Stimulated activated CD8-positive, alpha-beta memory T cell treated with anti-CD3 and anti-CD28 coated beads, Interleukin-12 subunit alpha, Interleukin-12 subunit beta, amount 100 ng/mL, for 24 hours (primary cell): ENCODE results near the gene FABP1.

Source experiments
- DNase-seq: peaks from one replicate; pipeline ENCODE4 v3.0.0-alpha.2; 2020; ENCODE audit errors: extremely low read depth

The FABP1 gene

GRCh38 chr2:88137833-88138232, 10.0 kb upstream of the FABP1 start:
- no peak for DNase-seq

GRCh38 chr2:88136817-88137216, 9.0 kb upstream of the FABP1 start:
- DNase-seq, result no peak

DNA sequence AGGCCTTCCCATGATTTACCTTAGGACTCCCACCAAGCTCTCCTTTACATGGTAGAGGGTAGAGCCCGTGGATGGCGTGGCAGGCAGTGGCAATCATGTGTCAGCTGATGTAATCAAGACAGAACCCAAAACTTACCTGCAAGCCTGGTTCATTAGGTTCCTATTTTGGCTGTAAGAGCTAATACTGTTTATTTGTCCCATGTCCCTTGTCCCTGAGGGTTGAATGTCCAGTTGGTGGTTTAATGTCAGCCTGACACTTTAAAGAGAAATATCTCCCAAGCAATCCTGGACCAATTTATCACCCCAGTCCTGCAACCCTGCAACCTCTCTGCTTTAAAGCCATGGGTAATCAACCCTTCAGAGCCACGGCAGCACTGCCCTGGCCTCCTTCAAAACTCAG, 6.0 kb upstream of the FABP1 start:
- no peak for DNase-seq

DNA sequence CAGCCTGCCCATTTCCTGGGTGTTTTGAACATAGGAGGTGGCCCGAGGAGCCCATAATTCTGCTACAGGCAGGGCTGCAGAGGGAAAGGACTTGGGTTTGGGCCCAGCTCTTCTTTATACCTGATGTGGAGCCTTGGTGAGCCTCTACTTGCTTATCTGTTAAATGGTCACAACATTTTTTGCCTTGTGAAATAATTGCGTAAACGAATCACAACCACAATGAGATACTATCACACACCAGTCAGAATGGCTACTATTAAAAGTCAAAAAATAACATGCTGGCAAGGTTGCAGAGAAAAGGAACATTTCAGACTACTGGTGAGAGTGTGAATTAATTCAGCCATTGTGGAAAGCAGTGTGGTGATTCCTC, 4.1 kb upstream of the FABP1 start:
- DNase-seq, result no peak

DNA sequence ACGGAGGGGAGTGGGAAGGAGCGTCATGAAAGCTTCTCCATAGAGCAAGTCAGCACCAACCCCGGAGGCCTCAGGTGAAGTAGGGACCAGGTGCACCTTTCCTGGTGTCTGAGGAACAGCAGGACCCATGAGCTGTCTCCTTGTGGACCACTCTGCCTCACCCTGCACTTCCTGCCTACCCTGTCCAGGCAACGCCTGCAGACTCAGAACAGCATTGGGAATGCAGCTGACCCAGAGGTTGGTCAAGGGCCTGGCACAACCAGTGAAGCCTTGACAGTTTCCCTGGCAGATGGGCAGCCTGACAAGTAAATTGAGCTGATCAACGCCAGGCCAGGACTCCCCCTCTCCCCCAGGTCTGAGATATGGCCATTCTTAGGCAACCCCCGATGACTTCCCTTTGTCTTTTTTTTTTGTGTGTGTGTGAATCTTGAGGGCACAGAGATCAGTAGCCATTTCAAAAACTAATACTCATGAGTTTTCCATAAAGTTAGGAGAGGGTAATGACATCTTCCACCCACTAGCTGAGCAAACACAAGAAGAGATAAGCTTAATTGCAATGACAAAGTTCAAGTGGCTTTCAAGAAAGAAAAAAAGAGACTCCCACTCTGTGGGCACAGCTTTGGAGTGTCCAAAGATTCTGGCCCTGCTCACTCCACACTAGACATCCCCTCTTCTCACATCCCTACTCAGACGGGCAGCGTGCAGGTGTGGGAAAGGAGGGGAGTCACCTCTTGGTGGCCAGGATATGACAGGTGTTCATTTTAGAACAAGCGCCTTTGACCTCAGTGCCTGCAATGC, 3.5 kb upstream of the FABP1 start:
- DNase-seq, result no peak

DNA sequence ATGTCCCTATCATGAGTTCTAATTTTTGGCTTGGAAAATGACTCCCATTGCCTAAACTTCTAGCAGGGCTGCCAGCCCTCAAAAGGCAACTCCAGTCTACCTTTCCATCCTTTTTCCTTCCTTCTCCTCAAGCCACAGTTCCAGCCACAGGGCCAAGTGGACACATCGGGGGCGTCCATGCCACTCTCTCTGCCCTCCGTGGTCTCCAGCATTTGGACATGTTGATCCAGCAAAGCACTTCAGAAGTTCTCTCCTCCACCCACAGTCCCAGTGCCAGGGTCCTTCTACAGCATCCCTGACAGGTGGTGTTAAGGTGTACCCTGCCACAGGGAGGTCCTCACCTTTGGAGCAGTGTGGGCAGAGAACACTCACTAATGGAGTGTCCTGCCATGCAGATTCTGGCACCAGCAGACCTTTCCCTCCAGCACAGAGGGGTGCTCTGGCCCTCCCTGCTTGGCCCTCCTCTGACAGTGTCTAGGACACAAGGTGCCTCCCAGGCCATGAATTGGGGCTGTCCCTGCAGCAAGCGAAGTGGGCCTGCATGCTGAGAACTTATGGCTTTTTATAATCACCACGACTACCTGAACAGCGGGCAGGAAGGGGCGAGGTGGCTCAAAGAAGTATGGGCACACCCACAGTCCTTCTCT, 1.6 kb upstream of the FABP1 start:
- no peak for DNase-seq

- no peak for DNase-seq
Observed at GRCh38 chr2:88128654-88129312, 921 bp upstream of the FABP1 start.

GRCh38 chr2:88127638-88127887, 299 bp downstream of the FABP1 start:
- DNase-seq, result no peak

GRCh38 chr2:88126772-88127637, 857 bp downstream of the FABP1 start:
- no peak for DNase-seq

DNA sequence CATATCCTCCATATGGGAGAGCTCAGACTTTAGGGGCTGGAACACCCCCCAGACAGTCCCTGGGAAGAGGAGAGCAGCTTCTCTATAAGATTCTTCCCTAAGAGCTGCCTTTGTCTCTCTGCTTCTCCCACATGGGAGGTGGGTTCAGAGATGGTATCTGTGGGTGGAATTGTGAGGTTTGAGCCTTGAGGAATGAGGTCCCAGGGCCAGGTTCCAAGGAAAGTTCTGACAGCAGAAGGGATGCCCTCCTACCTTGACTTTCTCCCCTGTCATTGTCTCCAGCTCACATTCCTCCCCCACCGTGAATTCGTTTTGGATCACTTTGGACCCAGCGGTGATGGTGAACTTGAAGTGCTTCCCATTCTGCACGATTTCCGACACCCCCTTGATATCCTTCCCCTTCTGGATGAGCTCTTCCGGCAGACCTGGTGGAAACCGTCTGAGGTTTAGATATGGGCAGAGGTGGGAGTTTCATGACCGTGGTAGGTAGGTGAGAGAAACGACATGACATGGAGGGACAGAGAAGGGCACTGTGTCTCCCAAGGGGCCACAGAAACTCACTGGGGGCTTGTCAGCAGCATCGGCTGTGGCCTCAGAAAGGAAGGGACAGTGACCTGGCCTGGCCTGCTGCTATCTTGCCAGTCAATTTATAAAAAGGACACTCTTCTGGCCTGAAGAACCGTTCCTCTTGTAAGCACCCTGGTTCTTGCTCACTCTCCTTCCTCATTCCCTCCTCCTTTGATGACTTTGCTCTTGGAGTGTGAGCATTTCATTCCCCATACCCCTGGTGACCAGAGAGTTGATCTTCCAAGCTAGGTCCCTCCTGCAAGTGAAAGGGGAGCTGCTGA, 1.7 kb downstream of the FABP1 start:
- no peak for DNase-seq

GRCh38 chr2:88125344-88125923, 2.4 kb downstream of the FABP1 start:
- DNase-seq, result no peak

DNA sequence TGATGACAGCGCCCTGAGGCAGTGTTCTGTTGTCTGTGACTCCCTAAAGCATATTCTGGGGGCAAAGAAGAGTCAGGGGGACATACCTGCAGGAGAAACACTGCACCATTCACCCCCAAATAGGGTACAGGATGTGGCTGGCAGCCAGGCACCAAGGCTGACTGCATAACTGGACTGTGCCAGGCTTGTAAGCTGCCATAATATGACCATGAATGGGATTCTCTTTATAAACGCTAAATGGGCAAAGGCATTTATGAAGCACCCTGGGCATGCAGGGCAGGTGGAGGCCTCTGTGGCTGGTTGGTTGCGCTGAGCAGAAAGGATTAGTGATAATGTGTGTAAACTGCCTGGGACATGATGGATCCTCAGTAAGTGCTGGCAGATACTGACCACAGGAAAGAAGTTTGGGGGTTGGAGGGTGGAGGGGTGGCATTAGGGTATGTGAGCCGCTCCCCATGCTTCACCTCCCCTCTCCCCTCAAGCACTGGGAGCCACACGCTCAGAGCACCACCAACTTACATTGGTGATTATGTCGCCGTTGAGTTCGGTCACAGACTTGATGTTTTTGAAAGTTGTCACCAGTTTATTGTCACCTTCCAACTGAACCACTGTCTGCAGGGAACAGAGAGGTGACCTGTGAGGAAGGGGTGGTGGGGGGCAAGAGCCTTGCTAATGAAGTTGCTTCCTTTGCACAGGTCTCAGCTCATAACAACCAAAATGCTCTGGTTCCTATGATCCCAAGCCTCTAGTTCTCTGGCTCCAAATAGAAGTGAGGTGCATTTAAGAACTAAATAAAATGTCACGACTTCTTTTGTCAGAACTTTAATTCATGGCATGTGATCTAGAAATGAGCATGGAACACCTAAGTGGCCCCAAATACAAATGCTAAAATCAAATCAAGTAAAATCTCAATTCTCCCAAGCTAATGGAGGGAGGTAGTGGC, 3.6 kb downstream of the FABP1 start:
- DNase-seq, result no peak

DNA sequence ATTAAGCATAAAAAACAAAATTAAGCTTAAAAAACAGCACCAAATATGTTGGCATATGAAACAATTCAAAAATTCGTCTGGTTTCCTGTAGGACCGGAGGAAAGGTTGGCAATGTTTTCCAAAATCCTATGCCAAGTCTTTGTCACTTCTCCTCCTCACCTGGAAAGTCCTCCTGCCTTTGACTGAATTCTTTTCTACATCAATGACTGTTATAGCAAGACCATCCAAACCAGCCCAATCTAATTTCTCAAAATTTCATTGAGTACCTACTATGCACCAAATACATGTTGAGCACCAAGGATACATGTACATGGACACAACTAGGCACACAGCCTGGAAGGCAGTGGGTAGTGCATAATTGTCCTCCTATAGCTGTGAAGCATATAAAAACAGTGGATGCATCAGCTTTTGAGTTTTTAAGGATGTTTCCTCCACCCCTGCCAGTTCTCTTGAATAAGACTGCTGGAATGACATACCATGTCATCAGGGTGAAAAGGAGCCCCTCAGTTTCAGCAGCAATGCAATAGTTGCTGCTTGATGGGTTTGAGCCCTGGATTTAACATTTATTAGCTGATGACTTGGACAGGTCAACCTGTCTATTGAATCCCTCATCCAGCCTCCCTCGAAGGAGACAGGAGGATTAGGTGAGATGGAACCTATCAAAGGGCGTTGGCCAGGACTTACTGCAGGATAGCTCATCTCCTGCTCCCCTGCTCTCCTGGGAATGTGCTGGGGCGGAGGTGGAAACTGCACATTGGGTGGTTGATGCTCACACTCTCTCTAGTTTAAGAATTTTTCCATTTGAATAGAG, 4.5 kb downstream of the FABP1 start:
- no peak for DNase-seq

DNA sequence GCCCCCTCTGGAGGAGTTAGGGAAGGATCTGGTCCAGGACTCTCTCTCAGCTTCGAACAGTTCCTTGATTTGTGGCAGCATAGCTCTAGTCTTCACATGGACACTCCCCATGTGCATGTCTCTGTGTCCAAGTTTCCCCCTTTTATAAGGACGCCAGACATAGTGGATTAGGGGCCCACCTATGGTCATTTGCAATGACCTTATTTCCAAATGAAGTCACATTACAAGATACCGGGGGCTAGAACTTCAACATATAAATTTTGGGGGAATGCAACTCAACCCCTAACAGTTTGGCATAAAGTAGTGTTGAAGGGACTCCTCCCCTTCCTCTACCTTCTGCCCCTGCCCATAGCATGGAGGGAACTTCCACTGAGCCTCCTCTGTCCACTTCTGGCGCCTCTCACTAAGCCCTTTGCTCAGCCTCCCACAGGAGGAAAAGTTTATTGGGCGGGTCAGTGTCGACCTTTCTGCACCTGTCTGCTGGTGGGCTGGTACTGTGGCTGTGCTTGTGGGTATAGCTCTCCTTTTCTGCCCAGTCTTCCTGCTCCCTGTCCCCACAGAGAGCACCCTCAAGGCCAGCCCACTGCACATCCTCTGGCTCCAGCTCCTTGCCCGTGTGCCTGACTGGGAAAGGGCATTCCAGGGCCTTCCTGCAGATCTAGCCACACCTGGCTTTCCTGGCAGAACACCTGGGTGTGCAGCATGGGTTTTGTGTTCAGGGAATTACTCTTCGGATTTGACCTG, 5.5 kb downstream of the FABP1 start:
- DNase-seq, result no peak

GRCh38 chr2:88121678-88122077, 6.2 kb downstream of the FABP1 start:
- DNase-seq, result no peak

GRCh38 chr2:88117973-88118372, 9.9 kb downstream of the FABP1 start:
- DNase-seq, result no peak

DNA sequence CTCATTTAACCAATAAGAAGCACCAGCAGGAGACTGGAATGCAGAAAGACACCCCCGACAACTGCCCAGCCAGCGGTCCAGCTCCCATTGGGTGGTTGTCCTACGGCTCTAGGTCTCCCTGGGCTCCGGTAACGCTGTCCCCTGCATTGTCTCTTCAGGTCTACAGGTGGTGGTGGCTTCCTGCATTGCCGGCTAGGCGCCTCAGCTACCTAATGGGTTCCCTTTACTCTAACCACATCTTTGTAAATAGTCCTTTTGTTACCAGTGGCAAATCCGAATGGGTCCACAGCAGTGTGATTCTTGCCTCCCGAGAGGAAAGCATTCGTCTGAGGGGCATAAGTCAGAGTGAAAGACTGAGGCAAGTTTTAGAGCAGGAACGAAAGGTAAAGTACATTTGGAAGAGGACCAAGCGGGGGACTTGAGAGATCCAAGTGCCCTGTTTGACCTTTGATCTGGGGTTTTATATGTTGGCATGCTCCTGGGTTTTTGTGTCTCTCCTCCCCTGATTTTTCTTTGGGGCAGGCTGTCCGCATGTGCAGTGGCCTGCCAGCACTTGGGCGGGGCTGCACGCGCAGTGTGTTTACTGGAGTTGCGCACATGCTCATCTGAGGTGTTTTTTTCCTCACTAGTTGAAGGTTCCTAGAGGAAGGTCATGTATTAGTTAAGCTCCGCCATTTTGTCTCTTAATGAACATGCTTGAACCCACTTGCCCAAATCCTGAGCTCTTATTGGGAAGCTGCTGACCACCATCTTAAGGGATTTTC, 11.0 kb downstream of the FABP1 start:
- no peak for DNase-seq
